GM21447 (cell line): ENCODE results near the gene SNX11.

Experiments
- ATAC-seq: cut with Tn5 transposase; IDR thresholded peaks from one replicate; pipeline ENCODE4 v1.9.1; 2021; ENCODE audit not compliant: unreplicated experiment

SNX11 gene

GRCh38 chr17:48131216-48131824, 23.8 kb downstream of the SNX11 start:
- ATAC-seq: no peak

GRCh38 chr17:48132385-48132784, 24.8 kb downstream of the SNX11 start:
- no peak for ATAC-seq

- no peak for ATAC-seq
Observed at GRCh38 chr17:48134912-48135480, 27.4 kb downstream of the SNX11 start.

- no peak for ATAC-seq
Observed at GRCh38 chr17:48137656-48138055, 30.1 kb downstream of the SNX11 start.

- ATAC-seq: no peak
Observed at GRCh38 chr17:48139944-48140343, 32.4 kb downstream of the SNX11 start.

GRCh38 chr17:48143629-48144028, 36.1 kb downstream of the SNX11 start:
- ATAC-seq: no peak

GRCh38 chr17:48144231-48144630, 36.7 kb downstream of the SNX11 start:
- ATAC-seq: no peak

GRCh38 chr17:48144976-48145798, 37.6 kb downstream of the SNX11 start:
- no peak for ATAC-seq

GRCh38 chr17:48148029-48148770, 40.6 kb downstream of the SNX11 start:
- no peak for ATAC-seq

GRCh38 chr17:48148854-48149786, 41.6 kb downstream of the SNX11 start:
- no peak for ATAC-seq

- no peak for ATAC-seq
Observed at GRCh38 chr17:48149787-48150463, 42.4 kb downstream of the SNX11 start.

- no peak for ATAC-seq
Observed at GRCh38 chr17:48150597-48151001, 43.0 kb downstream of the SNX11 start.

- no peak for ATAC-seq
Observed at GRCh38 chr17:48151220-48151619, 43.7 kb downstream of the SNX11 start.

GRCh38 chr17:48152289-48152688, 44.7 kb downstream of the SNX11 start:
- ATAC-seq: no peak

GRCh38 chr17:48153691-48154358, 46.3 kb downstream of the SNX11 start:
- ATAC-seq: no peak

- ATAC-seq: no peak
Observed at GRCh38 chr17:48155889-48156611, 48.5 kb downstream of the SNX11 start.

- ATAC-seq: no peak
Observed at GRCh38 chr17:48159232-48159631, 51.7 kb downstream of the SNX11 start.

- ATAC-seq: no peak
Observed at GRCh38 chr17:48160177-48161081, 52.9 kb downstream of the SNX11 start.
